Activated naive CD8-positive, alpha-beta T cell treated with anti-CD3 and anti-CD28 coated beads, Interleukin-2, amount 50 U/mL, for 16 hours (primary cell): ENCODE results near the gene THSD4.

Experiments
- DNase-seq: peaks from one replicate; pipeline ENCODE4 v3.0.0-alpha.2; 2020; ENCODE audit warnings: low read depth, low spot score

THSD4 gene

GRCh38 chr15:71683411-71684274, 568.4 kb downstream of the THSD4 start:
- DNase-seq, result no peak

DNA sequence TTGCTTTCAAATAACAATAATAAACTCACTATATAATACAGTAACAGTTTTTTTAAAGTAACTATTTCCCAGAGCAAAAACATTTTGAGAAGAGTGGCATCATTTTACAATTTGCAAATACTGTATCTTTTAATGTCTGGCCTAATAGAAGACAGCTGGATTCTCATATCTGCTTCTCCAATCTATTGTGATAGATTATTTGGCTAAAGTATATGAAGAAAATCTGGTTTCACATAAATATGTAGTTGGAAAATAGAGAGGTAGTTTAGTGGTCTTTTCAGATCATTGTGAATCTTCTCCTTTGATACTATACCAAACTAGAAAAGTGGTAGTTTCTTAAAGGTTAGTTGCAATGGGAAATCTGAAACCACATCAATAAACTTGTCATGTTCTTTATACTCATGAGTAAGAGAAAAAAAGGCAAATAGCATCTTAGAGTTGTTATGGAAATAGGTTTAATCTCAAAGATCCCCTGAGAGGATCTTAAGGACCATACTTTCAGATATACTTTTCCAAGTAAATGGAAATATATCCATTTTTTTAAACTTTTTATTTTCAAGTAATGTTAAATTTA, 570.2 kb downstream of the THSD4 start:
- no peak for DNase-seq

DNA sequence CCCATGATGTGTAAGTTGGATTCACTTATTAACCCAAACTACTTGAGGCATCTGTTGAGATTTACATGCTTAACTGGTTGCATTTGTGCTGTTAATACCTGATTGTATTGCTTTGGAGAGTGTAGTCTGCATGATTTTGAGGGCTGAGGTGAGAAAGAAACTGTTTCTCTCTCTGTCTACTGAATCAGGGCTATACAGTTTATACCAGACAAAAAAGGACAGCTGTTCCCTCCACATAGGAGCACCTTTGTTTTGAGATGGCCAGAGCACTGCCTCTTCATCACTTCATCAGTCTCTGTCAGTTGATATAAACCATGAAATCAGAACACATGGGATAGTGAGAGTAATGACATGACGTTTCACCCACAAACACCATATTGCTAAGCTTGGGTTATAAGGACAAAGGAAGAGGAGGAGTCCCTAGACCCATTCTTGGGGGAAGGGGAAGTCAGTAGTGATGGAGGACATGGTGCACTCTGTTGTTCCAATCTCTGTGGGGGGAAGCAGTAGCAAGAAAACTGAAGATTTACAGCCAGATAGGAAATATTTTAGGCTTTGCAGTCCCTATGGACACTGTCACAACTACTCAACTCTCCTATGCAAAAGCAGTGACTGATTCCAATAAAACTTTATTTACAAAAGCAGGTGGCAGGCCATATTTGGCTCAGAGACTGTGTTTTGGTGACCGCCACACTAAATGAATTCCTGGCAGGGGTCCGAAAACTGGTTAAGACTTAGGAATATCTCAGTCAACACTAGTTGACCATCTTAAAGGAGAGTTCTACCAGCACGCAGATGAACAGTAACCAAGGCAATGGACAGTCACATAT, 571.2 kb downstream of the THSD4 start:
- no peak for DNase-seq

DNA sequence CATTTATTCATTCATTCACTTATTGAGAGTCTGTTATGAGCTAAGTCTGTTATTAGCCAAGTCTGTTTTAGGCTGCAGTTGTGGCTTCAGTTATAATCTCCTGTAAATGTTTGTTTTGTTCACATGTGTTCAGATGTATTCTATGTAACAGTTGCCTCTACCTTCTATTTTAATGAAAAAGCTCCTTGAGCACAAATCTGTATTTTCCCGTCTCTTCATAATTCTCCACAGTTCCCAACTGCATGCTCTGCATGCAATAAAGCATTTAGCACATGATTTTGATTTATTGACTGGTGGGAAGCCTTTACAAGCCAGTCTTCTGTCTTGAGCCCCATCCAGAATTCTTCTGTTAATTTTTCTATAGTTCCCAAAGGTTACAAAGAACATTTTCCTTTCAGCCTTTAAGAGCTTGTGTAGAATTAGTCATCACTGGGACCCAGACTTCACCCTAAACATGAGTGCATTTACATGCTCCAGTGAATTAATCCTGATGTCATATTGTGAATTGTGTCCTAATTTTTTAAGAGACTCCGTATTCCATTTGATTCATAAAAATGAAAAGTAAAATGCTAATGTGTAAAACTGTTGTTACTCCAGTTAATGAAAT, 572.7 kb downstream of the THSD4 start:
- DNase-seq, result no peak

- no peak for DNase-seq
Observed at GRCh38 chr15:71688509-71689094, 573.3 kb downstream of the THSD4 start.

DNA sequence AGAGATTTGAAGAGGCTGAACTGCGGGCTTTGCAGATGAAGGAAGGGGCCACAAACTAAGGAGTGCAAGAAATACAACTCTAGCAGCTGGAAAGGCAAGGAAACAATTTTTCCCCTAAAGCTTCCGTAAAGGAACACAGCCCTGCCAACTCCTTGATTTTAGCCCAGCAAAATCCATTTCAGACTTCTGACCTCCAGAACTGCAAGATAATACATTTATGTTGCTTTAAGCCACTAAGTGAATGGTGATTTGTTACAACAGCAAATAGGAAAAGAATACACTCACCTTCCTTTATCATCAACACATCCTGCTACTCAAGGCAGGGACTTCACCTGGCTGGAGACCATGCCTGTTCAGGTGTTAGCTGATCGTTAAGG, 575.8 kb downstream of the THSD4 start:
- DNase-seq, result no peak

- DNase-seq, result no peak
Observed at GRCh38 chr15:71691458-71692417, 576.5 kb downstream of the THSD4 start.

DNA sequence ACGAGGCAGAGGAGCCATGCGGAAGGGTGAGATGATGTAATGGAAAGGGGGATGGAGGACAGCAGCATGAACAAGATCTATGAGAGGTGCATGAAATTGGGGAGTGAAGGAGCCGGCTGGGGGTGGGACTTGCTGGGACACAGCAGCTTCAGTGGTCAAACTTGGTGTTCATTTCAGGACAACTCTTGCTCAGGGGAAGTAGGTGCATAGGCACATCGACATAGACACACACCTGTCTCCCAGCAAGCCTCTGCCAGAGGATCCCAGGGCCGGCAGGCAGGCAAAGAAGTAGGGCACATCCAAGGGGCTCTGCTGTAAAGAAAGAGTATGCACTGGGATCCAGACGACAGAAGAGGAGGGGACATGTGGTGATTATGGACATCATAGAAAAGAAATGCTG, 582.0 kb downstream of the THSD4 start:
- no peak for DNase-seq

DNA sequence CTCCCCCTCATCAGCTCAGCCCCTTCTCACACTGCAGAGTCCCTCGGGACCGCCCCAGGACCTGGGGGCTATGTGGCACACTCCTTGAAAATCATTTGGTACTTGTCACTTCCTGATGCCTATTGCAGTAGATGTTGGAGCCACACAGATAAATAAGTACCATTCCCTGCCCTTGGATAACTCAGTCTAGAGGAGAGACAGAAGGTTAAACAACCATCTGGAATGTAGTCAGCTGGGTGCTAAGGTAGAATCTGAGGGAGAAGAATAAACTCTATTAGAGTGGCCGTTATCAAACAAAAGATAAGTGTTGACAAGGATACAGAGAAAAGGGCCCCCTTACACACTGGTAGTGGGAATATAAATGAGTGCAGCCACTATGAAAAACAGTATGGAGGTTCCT, 582.8 kb downstream of the THSD4 start:
- no peak for DNase-seq

DNA sequence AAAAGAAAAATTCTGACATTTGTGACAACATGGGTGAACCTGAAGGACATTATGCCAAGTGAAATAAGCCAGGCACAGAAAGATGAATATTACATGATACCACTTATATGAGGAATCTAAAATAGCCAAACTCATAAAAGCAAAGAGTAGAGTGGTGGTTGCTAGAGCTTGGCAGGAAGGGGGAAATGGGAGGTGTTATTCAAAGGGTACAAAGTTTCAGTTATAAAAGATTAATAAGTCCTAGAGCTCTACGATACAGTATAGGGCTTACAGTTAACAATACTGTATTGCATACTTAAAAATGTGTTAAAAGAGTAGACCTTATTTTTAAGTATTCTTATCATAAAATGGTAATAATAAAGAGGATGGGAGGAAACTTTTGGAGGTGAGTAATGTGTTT, 583.5 kb downstream of the THSD4 start:
- DNase-seq, result no peak

- no peak for DNase-seq
Observed at GRCh38 chr15:71699977-71700376, 584.7 kb downstream of the THSD4 start.

- DNase-seq, result no peak
Observed at GRCh38 chr15:71701808-71702207, 586.5 kb downstream of the THSD4 start.

- DNase-seq, result no peak
Observed at GRCh38 chr15:71702496-71702895, 587.2 kb downstream of the THSD4 start.

DNA sequence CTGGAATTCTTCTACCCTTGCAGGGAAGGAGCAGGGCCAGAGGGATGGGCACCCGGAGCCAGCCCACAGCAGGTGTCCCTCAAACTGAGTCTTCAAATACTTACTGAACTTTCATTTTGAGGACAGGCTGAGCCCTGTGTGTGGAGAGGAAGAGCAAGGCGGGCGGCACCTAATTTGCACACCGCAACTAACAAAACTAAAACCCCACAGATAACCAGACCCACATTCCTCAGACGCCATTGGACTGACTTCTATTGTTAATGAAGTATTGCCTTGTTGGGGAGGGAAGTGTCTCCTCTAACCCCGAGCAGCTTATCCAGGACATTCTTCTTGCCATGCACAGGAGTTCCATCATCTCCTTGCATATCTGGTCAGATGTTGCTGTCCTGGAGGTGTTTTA, 589.9 kb downstream of the THSD4 start:
- DNase-seq, result no peak

GRCh38 chr15:71706461-71707229, 591.4 kb downstream of the THSD4 start:
- no peak for DNase-seq

- no peak for DNase-seq
Observed at GRCh38 chr15:71707230-71708050, 592.2 kb downstream of the THSD4 start.

- no peak for DNase-seq
Observed at GRCh38 chr15:71708051-71708429, 592.8 kb downstream of the THSD4 start.

DNA sequence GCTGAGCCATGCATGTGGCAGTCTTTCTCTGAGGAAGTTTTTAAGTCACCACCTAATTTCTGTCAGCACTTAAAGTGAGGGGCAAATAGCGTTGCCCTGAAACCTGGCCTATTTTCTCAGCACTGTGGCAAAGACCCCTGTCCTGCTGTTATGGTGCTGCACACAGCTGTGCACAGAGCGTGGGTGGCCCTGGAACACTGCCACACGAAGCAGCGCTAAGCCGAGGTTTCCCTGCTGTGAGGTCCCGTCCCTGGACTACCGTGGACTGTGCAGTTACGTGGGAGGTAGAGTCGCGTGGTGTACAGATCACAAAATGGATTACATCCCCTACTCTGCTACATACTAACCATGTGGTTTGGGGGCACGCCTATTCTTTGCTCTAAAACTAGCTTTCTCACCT, 593.5 kb downstream of the THSD4 start:
- no peak for DNase-seq

- DNase-seq, result no peak
Observed at GRCh38 chr15:71709808-71710418, 594.6 kb downstream of the THSD4 start.
